Measurements from ENCODE around the gene SIL1. TPM values are rescaled to one million over a fixed set of nuclear protein-coding genes. Genes with fewer than 3 reads are reported as not detected.

SIL1 gene
- total and polyA plus RNA-seq, 8 donors, result 22.2 to 83.6 (median 33.4) TPM

GRCh38 chr5:138972230-138972629, 225.9 kb downstream of the SIL1 start:
- Histone ChIP-seq H3K4me3 (no peak overlapping the region), H3K36me3 (no peaks in the 10 kb centered on the region), H3K27me3 (no peaks in the 10 kb centered on the region), H3K4me1 (peaks cover 12 to 62% (median 37%) of the 10 kb centered on the region in 4 donors), H3K9me3 (no peaks in the 10 kb centered on the region), H3K27ac (no peak overlapping the region)
- no peak for DNase-seq
- TF ChIP-seq POLR2A (IDR thresholded peaks at IDR 0.05) (no peak), CTCF (IDR thresholded peaks at IDR 0.05) (no peak), EP300 (IDR thresholded peaks at IDR 0.05) (no peak), POLR2AphosphoS5 (IDR thresholded peaks at IDR 0.05) (no peak)
- intact Hi-C loops (cut with DNase I; ENCODE audit: low total_unique reads), result no loop called here
- WGBS, 5 donors, result 83 to 96% (median 94%) methylated on average over 1 of the region's 1 CpG

DNA sequence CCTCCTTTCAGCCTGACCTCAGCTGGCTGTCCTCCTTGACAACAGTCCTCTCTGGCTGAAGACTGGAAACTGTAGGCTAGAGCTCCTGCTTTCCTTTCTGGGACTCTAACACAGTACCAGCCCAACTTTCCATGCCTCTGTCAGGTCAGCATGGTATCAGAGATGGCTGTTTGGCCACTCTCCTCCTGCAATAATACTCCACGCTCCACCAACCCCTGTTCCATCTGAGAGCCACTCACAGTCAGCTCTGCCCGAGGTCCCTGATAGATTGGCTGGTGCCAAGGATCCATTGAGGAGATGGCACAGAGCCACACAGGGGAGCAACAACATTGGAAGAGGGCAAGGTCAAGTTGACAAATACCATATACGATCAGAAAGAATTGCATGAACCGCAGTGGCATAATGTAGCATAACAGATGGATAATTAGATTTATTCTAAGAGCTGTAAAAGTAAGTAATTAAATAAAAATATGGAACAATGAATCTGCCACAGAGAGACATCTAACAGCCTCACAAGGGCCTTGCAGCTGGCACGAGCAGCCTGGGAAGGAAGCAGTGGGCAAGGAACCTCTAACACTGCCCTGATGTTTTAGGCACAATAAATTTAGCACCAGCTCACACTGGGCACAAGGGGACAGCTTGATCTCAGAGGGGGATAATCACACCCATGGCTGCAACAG, 228.7 kb downstream of the SIL1 start:
- WGBS, 5 donors, result 58 to 80% (median 77%) methylated on average over 5 of the region's 5 CpGs
- no peak overlapping the region for H3K4me3 ChIP-seq

DNA sequence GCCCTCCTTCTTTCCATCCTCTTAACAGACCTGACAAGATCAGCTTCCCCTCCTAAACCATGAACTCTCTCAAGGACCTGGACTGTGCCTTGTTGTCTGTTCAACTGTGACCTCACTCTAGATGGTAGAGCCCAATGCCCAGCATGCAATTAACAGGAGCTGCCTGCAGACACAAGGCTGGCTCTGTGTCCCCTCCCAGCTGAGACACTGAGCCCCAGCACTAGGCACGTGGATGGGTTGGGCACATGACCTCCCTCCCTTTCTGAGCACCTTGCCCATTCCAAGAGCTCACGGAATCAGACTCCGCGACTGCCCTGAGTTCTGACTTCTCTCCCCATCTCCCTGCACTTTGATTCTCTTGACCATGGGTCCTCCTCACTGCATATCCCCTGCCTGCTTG, 229.6 kb downstream of the SIL1 start:
- TF ChIP-seq POLR2AphosphoS5 (IDR thresholded peaks at IDR 0.05) (no peak), EP300 (IDR thresholded peaks at IDR 0.05) (no peak), POLR2A (IDR thresholded peaks at IDR 0.05) (no peak), CTCF (IDR thresholded peaks at IDR 0.05) (no peak)
- Histone ChIP-seq H3K36me3 (no peaks in the 10 kb centered on the region), H3K9me3 (no peaks in the 10 kb centered on the region), H3K4me1 (peaks cover 0 to 50% (median 22%) of the 10 kb centered on the region in 4 donors), H3K4me3 (no peak overlapping the region), H3K27ac (no peak overlapping the region), H3K27me3 (no peaks in the 10 kb centered on the region)
- no peak for DNase-seq
- 84 to 95% (median 92%) methylated on average over 4 of the region's 4 CpGs for WGBS, 5 donors
- intact Hi-C loops (cut with DNase I; ENCODE audit: low total_unique reads), result no loop called here

More for the DNA sequence above, 228.7 kb downstream of the SIL1 start:
- intact Hi-C loops (cut with DNase I; ENCODE audit: low total_unique reads), result no loop called here
- Histone ChIP-seq H3K9me3 (no peaks in the 10 kb centered on the region), H3K27me3 (no peaks in the 10 kb centered on the region), H3K4me1 (peaks cover 6 to 50% (median 30%) of the 10 kb centered on the region in 4 donors), H3K36me3 (no peaks in the 10 kb centered on the region), H3K27ac (no peak overlapping the region)
- DNase-seq, result no peak
- no peak for TF ChIP-seq EP300 (IDR thresholded peaks at IDR 0.05)

GRCh38 chr5:138967791-138968448, 230.2 kb downstream of the SIL1 start:
- 57 to 73% (median 67%) methylated on average over 9 to 10 of the region's 10 CpGs for WGBS, 5 donors
- no peaks in the 10 kb centered on the region for H3K27me3 ChIP-seq
- peak in 1 of 2 donors; percentile 84 for DNase-seq
- H3K36me3 ChIP-seq, result no peaks in the 10 kb centered on the region
- no peak overlapping the region for H3K4me3 ChIP-seq
- H3K4me1 ChIP-seq, result peaks cover 0 to 46% (median 22%) of the 10 kb centered on the region in 4 donors
- H3K9me3 ChIP-seq, result no peaks in the 10 kb centered on the region
- H3K27ac ChIP-seq, result no peak overlapping the region
- TF ChIP-seq EP300 (IDR thresholded peaks at IDR 0.05) (no peak), POLR2A (IDR thresholded peaks at IDR 0.05) (no peak), POLR2AphosphoS5 (IDR thresholded peaks at IDR 0.05) (peak in 1 of 3 donors; percentile 33), CTCF (IDR thresholded peaks at IDR 0.05) (no peak)
- intact Hi-C loops (cut with DNase I; ENCODE audit: low total_unique reads), result no loop called here
